Keratinocyte (primary cell): Measurements from ENCODE around the gene CLCN7.

Experiments
- CTCF ChIP-seq, 3 experiments: IDR thresholded peaks in 1 of 3; conservative IDR thresholded peaks in 1 of 3; optimal IDR thresholded peaks in 1 of 3; 2 replicates in 2 of 3; 3 replicates in 1 of 3; pipeline versions ENCODE3 to v1.5.1; 2011; ENCODE audit warnings: low read length in 3 of 3, mild to moderate bottlenecking in 3 of 3, moderate library complexity in 2 of 3, control low read depth in 1 of 3, inconsistent platforms in 1 of 3; ENCODE audit not compliant: insufficient read depth in 2 of 3; ENCODE audit errors: extremely low read depth in 1 of 3
- EZH2 ChIP-seq: IDR thresholded peaks from one replicate; pipeline ENCODE4 v1.6.1; 2012; ENCODE audit warnings: inconsistent platforms, mild to moderate bottlenecking, low read length, moderate library complexity

- TF ChIP-seq CTCF (optimal IDR thresholded peaks at IDR 0.05 in 1 of 3, IDR thresholded peaks at IDR 0.05 in 1 of 3, conservative IDR thresholded peaks at IDR 0.05 in 1 of 3; ENCODE audit: extremely low read depth in 1 of 3, insufficient read depth in 2 of 3, low read length in 3 of 3) (no peak), EZH2 (no peak)
Observed at GRCh38 chr16:1468426-1468810, 6.4 kb downstream of the CLCN7 start.
